GM21723 (cell line): ENCODE results near the gene MGAT4A.

Experiments used
- ATAC-seq: cut with Tn5 transposase; IDR thresholded peaks from one replicate; pipeline ENCODE4 v1.9.1; 2021; ENCODE audit warnings: mild to moderate bottlenecking, moderate library complexity; ENCODE audit not compliant: unreplicated experiment

MGAT4A gene

GRCh38 chr2:98579926-98580325 lies 151.0 kb downstream of the MGAT4A start:
- no peak for ATAC-seq

- ATAC-seq, result no peak
Measured at GRCh38 chr2:98578231-98578630, 152.7 kb downstream of the MGAT4A start.

DNA sequence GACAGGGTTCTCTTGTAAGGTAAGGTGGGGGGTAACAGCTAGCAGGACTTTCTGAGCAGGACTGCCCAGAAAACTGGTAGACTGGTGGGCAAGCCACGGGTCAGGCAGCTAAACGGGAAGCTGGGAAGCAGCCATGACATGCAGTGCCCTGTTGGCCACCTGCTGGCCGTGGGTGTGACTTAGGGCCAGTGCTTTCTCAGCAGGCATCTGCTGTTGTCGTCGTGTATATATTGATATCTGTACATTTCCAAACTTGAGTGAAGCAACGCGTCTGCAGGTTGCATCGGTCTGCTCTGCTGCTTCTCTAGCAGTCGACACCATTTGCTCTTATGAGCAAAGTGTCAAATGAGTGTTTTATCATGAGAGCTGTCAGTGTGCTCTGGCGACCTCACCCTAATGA lies 153.6 kb downstream of the MGAT4A start:
- no peak for ATAC-seq

DNA sequence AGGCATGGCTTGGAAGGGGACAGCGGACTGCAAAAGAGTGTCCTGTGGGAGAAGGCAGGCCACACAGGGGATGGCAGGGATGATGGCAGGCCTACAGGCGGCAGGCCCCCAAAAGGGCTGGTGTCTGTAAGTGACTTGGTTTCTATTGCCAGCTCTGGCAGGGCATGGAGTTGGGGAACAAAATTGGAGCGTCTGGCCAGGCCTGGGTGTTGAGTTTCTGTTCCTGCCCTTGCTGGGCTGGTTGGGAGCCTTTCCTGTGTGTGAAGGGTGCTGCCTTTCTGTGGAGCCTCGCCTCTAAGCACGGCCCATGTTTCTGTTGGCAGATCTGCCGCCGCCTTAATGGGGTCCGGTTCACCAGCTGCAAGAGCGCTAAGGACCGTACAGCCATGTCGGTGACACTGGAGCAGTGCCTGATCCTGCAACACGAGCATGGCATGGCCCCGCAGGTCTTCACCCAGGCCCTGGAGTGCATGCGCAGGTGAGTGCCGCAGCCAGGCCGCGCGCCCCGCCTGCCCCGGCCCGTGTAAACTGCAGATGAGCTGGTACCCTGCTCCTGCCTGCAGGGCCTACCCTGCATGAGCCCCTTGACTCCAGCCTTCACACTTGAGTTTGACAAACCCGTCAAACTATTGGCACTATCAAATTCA lies 154.1 kb downstream of the MGAT4A start:
- ATAC-seq, result no peak

DNA sequence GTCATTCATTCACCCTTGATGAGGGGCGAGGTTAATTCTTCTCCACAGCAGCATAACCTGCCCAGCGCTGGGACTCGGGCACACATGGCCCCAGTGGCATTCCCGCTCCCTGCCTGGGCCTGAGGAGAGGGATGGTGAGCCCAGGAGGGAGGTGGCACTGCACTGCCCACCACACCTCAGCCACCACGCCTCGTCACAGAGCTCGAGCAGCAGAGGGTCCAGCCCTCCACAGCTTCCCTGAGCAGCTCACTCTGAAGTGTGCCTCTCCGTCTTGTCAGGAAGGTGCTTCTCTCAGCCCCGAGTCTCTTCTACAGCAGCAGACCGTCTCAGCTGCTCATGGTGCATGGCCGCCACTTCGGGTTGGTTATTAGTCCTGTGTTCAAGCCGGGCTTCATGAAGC lies 157.5 kb downstream of the MGAT4A start:
- no peak for ATAC-seq

- ATAC-seq, result no peak
Measured at GRCh38 chr2:98572676-98573075, 158.3 kb downstream of the MGAT4A start.

DNA sequence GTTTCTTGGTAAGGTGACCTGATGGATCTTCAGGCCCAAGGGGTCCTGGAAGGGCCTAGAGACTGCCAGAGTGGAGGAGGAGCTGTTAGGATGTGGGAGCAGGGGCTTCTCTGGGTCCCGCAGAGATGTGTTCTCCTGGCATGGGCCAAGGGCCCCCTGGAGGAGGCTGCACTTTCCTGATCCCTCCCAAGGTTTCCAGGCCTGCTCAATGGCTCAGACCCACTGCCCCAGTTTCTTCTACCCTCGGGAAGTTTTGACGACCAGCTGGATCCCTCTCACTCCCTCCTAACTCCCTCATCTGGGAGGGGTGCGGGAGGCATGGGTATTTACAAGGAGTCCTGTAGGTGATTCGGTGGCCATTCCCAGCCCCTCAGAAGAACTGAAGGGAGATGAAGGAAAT lies 158.7 kb downstream of the MGAT4A start:
- ATAC-seq, result no peak

GRCh38 chr2:98571796-98572195 lies 159.1 kb downstream of the MGAT4A start:
- no peak for ATAC-seq

DNA sequence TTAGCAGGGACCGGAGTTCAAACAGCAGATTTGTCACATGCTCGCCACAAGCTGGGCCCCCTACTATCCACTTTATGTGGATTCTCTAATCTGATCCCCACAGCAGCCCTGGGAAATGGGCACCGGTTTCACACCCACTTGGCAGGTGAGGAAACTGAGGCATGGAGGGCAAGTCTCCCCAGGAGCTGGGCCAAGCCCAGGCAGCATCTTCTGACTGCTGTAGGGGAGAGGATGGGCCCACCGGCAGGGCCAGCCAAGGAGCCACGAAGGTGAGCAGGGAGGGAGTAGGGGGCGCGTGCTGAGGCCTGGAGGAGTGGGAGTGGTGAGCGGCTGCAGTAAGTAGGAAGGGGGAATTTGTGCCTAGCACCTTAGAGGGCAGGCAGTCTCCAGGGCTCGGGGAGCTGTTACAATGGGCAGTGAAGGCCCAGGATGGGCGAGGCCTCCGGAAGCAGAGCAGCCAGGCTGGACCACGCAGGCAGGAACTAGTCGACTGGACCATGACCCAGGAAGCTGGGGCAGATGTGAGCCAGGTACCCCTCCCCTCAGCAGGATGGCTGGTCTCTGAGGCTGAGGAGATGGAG lies 159.7 kb downstream of the MGAT4A start:
- ATAC-seq, result no peak

GRCh38 chr2:98570356-98570755 lies 160.6 kb downstream of the MGAT4A start:
- no peak for ATAC-seq

GRCh38 chr2:98569915-98570314 lies 161.0 kb downstream of the MGAT4A start:
- no peak for ATAC-seq

GRCh38 chr2:98569197-98569793 lies 161.6 kb downstream of the MGAT4A start:
- no peak for ATAC-seq
